Measurements from ENCODE around the gene DHRSX. TPM values are rescaled to one million over a fixed set of nuclear protein-coding genes. Genes with fewer than 3 reads are reported as not detected.

The DHRSX gene
- total and polyA plus RNA-seq, 9 of the 15 experiments (the other 6 are each of a cell fraction or from before 2014, with no cell fraction given), result 0.59 to 11.0 (median 6.2) TPM

DNA sequence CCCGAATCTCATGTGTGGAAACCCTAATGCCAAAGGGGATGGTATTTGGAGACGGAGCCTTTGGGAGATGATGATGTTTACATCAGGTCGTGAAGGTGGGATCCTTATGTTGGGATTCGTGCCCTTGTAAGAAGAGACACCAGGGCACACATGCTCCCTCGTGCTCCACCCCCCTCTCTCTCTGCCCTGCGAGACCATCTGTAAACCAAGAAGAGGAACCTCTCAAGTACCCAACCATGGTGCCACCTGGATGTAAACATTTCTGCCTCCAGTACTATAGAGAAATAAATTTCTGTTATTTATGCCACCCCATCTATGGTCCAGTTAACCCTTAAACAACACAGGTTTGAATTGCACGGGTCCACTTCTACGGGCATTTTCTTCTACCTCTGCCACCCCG lies 179.4 kb downstream of the DHRSX start:
- H3K27me3 ChIP-seq (ENCODE audit: control insufficient read depth in 2 of 2, insufficient read depth in 2 of 2, low read length in 2 of 2), result no peaks in the 10 kb centered on the region
- H3K27ac ChIP-seq (ENCODE audit: extremely low read depth, low read depth, low read length), result no peak overlapping the region
- no peak for ATAC-seq
- ChIA-PET POLR2A (no interaction called here), CTCF (ENCODE audit: low intra/inter-chr PET ratio) (no interaction called here)
- peaks cover 9% of the 10 kb centered on the region for H3K79me2 ChIP-seq (ENCODE audit: control insufficient read depth, insufficient read depth, low read length)
- DNase-seq (ENCODE audit: extremely low read depth in 1 of 4, low spot score in 3 of 4), result no peak
- no peak overlapping the region for H3K4me2 ChIP-seq (ENCODE audit: insufficient read depth, low read length)
- intact Hi-C loops (cut with micrococcal nuclease) (no loop called here), in situ Hi-C loops (cut with MboI) (no loop called here)
- no peaks in the 10 kb centered on the region; the same call in 1 of the 2 replicates for H3K9me3 ChIP-seq (replicated peaks; ENCODE audit: control insufficient read depth, insufficient read depth, low read depth, low read length)
- TF ChIP-seq MAFG (tag; conservative IDR thresholded peaks at IDR 0.05) (no peak), ZNF133 (CRISPR knock-in tag; IDR thresholded peaks at IDR 0.05) (no peak), MCM3 (IDR thresholded peaks at IDR 0.05) (no peak), FOXJ2 (tag; IDR thresholded peaks at IDR 0.05) (no peak), CHD2 (IDR thresholded peaks at IDR 0.05; ENCODE audit: low read depth, low read length) (no peak), CSDE1 (IDR thresholded peaks at IDR 0.05) (no peak), ZNF766 (CRISPR knock-in tag; conservative IDR thresholded peaks at IDR 0.05) (no peak), ZNF561 (CRISPR knock-in tag; conservative IDR thresholded peaks at IDR 0.05) (no peak), ARID1B (IDR thresholded peaks at IDR 0.05) (no peak), ZNF274 (IDR thresholded peaks at IDR 0.05; ENCODE audit: borderline replicate concordance, low read depth, low read length) (no peak), MTF1 (CRISPR knock-in tag; IDR thresholded peaks at IDR 0.05; ENCODE audit: borderline replicate concordance) (no peak), HDGF (IDR thresholded peaks at IDR 0.05) (no peak), SOX6 (IDR thresholded peaks at IDR 0.05) (no peak)
- TF ChIP-seq, protein P1, sequence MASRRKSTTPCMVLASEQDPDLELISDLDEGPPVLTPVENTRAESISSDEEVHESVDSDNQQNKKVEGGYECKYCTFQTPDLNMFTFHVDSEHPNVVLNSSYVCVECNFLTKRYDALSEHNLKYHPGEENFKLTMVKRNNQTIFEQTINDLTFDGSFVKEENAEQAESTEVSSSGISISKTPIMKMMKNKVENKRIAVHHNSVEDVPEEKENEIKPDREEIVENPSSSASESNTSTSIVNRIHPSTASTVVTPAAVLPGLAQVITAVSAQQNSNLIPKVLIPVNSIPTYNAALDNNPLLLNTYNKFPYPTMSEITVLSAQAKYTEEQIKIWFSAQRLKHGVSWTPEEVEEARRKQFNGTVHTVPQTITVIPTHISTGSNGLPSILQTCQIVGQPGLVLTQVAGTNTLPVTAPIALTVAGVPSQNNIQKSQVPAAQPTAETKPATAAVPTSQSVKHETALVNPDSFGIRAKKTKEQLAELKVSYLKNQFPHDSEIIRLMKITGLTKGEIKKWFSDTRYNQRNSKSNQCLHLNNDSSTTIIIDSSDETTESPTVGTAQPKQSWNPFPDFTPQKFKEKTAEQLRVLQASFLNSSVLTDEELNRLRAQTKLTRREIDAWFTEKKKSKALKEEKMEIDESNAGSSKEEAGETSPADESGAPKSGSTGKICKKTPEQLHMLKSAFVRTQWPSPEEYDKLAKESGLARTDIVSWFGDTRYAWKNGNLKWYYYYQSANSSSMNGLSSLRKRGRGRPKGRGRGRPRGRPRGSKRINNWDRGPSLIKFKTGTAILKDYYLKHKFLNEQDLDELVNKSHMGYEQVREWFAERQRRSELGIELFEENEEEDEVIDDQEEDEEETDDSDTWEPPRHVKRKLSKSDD (conservative IDR thresholded peaks at IDR 0.05; ENCODE audit: low read length), result no peak
- WGBS (ENCODE audit: insufficient coverage, low coverage, missing lambda C conversion rate), result 96% methylated on average over 6 of the region's 9 CpGs
- no peaks in the 10 kb centered on the region for H3K36me3 ChIP-seq (ENCODE audit: control insufficient read depth, insufficient read depth, low read length)
- H3K9ac ChIP-seq (ENCODE audit: insufficient read depth in 1 of 2, low read depth in 2 of 2, low read length in 2 of 2), result no peak overlapping the region
- no peak overlapping the region for H3K4me3 ChIP-seq
- peaks cover 11 to 14% of the 10 kb centered on the region in 2 experiments; a peak in 3 of 5 replicates for H3K4me1 ChIP-seq (replicated peaks in 1 of 2; ENCODE audit: control insufficient read depth in 2 of 2, insufficient read depth in 2 of 2, low read length in 2 of 2)
- H3K9me1 ChIP-seq (ENCODE audit: control insufficient read depth, insufficient read depth, low read length), result no peaks in the 10 kb centered on the region
- FAIRE-seq, result no peak
- H4K20me1 ChIP-seq (replicated peaks; ENCODE audit: control insufficient read depth, insufficient read depth, low read length), result no peaks in the 10 kb centered on the region
- BruUV-seq (replicated peaks), result no TSS peak
- no peak overlapping the region for H2AFZ ChIP-seq (ENCODE audit: low read depth, low read length)
